CD4-positive, alpha-beta T cell treated with Interleukin-2 at 100 ng/mL for 4 hours (primary cell): ENCODE results near the gene RGS6.

ENCODE experiments used
- DNase-seq: peaks from one replicate; pipeline ENCODE4 v3.0.0-alpha.2; 2020; ENCODE audit warnings: low spot score

The RGS6 gene

GRCh38 chr14:71947947-71948500 lies 15.8 kb downstream of the RGS6 start:
- no peak for DNase-seq

GRCh38 chr14:71952381-71953363 lies 20.4 kb downstream of the RGS6 start:
- no peak for DNase-seq

- no peak for DNase-seq
Measured at GRCh38 chr14:71956920-71957563, 24.8 kb downstream of the RGS6 start.

GRCh38 chr14:71959055-71959454 lies 26.8 kb downstream of the RGS6 start:
- DNase-seq, result no peak

- DNase-seq, result no peak
Measured at GRCh38 chr14:71960494-71961353, 28.5 kb downstream of the RGS6 start.

GRCh38 chr14:71961972-71962371 lies 29.7 kb downstream of the RGS6 start:
- DNase-seq, result no peak

GRCh38 chr14:71964716-71965115 lies 32.5 kb downstream of the RGS6 start:
- DNase-seq, result no peak

- no peak for DNase-seq
Measured at GRCh38 chr14:71966528-71966927, 34.3 kb downstream of the RGS6 start.

GRCh38 chr14:71967704-71968103 lies 35.5 kb downstream of the RGS6 start:
- no peak for DNase-seq

- no peak for DNase-seq
Measured at GRCh38 chr14:71970272-71970671, 38.0 kb downstream of the RGS6 start.

GRCh38 chr14:71985538-71986189 lies 53.4 kb downstream of the RGS6 start:
- DNase-seq, result no peak

GRCh38 chr14:71988476-71988875 lies 56.2 kb downstream of the RGS6 start:
- no peak for DNase-seq

GRCh38 chr14:71988939-71989338 lies 56.7 kb downstream of the RGS6 start:
- no peak for DNase-seq

GRCh38 chr14:71994416-71994815 lies 62.2 kb downstream of the RGS6 start:
- no peak for DNase-seq

- no peak for DNase-seq
Measured at GRCh38 chr14:71995741-71996140, 63.5 kb downstream of the RGS6 start.

- no peak for DNase-seq
Measured at GRCh38 chr14:71996610-71997009, 64.4 kb downstream of the RGS6 start.

GRCh38 chr14:72000907-72001306 lies 68.7 kb downstream of the RGS6 start:
- DNase-seq, result no peak

- DNase-seq, result no peak
Measured at GRCh38 chr14:72002731-72003130, 70.5 kb downstream of the RGS6 start.

GRCh38 chr14:72008666-72009065 lies 76.4 kb downstream of the RGS6 start:
- DNase-seq, result no peak

- no peak for DNase-seq
Measured at GRCh38 chr14:72010474-72010873, 78.2 kb downstream of the RGS6 start.

GRCh38 chr14:72013721-72014345 lies 81.6 kb downstream of the RGS6 start:
- no peak for DNase-seq
